ENCODE data around the gene DENND1B. TPM values are rescaled to one million over a fixed set of nuclear protein-coding genes. Genes with fewer than 3 reads are reported as not detected.

The DENND1B gene
- polyA plus RNA-seq, 1 of the 3 experiments (the other 2 are of a cell fraction), result 1.4 TPM

DNA sequence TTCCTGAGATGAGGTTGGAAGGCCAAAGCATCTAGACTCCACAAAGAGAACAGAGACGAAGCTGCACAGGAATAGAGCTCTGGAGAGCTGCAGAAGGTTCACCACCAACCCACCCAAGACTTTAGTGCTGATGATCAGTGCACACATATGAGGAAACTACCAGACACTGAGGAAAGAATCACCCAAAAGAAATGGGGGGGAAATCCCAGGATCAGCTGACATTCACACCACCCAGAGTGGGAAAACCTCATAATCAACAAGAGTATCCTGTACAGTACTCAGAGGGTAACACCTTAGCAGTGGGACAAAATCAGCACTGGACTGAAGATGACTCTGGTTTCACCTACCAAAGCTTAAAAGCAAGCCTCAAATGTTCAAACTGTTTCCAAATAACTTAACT is 36.4 kb downstream of the DENND1B start:
- Histone ChIP-seq H3K9me2 (no peaks in the 10 kb centered on the region), H3K4me1 (ENCODE audit: control insufficient read depth in 1 of 2, insufficient read depth in 2 of 2, low read depth in 1 of 2, low read length in 1 of 2) (no peaks in the 10 kb centered on the region), H3K9me3 (no peaks in the 10 kb centered on the region), H3K27me3 (ENCODE audit: insufficient read depth) (no peaks in the 10 kb centered on the region), H3F3A (replicated peaks; ENCODE audit: insufficient read depth) (no peaks in the 10 kb centered on the region), H3K9ac (no peak overlapping the region), H3K79me2 (ENCODE audit: insufficient read depth) (0 out of 2 replicates have a peak, but pooled peaks cover 3% of the 10 kb centered on the region), H3K4me3 (ENCODE audit: low read depth in 2 of 2, low read length in 1 of 2) (no peak overlapping the region), H2AFZ (ENCODE audit: low read depth) (no peak overlapping the region), H3K4me2 (no peak overlapping the region), H3K27ac (ENCODE audit: low read depth in 2 of 2, low read length in 1 of 2) (no peak overlapping the region), H4K20me1 (ENCODE audit: insufficient read depth) (no peaks in the 10 kb centered on the region), H3K36me3 (replicated peaks in 1 of 2; ENCODE audit: control insufficient read depth in 1 of 2, insufficient read depth in 2 of 2, low read length in 1 of 2) (no peaks in the 10 kb centered on the region)
- CTCF ChIA-PET, result no interaction called here
- no peak for DNase-seq
- 29% methylated on average over 1 of the region's 1 CpG for WGBS (ENCODE audit: low lambda C conversion rate)
- TF ChIP-seq FOXJ3 (CRISPR knock-in tag; IDR thresholded peaks at IDR 0.05) (no peak), NRF1 (IDR thresholded peaks at IDR 0.05; ENCODE audit: low read depth, low read length) (no peak), ZBTB33 (IDR thresholded peaks at IDR 0.05; ENCODE audit: borderline replicate concordance, low read depth) (no peak), SMC3 (IDR thresholded peaks at IDR 0.05; ENCODE audit: low read depth, low read length) (no peak), EZH2phosphoT487 (IDR thresholded peaks at IDR 0.05; ENCODE audit: borderline replicate concordance, low read depth) (no peak), NFIC (IDR thresholded peaks at IDR 0.05; ENCODE audit: borderline replicate concordance) (no peak), USF1 (IDR thresholded peaks at IDR 0.05; ENCODE audit: borderline replicate concordance, low read depth) (no peak), RFX5 (IDR thresholded peaks at IDR 0.05; ENCODE audit: low read length) (no peak), ELF1 (IDR thresholded peaks at IDR 0.05) (no peak), FOXM1 (IDR thresholded peaks at IDR 0.05; ENCODE audit: low read depth) (no peak), RXRA (IDR thresholded peaks at IDR 0.05; ENCODE audit: borderline replicate concordance, low read depth) (no peak), MXI1 (IDR thresholded peaks at IDR 0.05; ENCODE audit: low read depth, low read length) (no peak), GATA2 (CRISPR knock-in tag; IDR thresholded peaks at IDR 0.05) (no peak), RCOR1 (IDR thresholded peaks at IDR 0.05; ENCODE audit: low read length) (no peak)
- TF ChIP-seq, protein P1, sequence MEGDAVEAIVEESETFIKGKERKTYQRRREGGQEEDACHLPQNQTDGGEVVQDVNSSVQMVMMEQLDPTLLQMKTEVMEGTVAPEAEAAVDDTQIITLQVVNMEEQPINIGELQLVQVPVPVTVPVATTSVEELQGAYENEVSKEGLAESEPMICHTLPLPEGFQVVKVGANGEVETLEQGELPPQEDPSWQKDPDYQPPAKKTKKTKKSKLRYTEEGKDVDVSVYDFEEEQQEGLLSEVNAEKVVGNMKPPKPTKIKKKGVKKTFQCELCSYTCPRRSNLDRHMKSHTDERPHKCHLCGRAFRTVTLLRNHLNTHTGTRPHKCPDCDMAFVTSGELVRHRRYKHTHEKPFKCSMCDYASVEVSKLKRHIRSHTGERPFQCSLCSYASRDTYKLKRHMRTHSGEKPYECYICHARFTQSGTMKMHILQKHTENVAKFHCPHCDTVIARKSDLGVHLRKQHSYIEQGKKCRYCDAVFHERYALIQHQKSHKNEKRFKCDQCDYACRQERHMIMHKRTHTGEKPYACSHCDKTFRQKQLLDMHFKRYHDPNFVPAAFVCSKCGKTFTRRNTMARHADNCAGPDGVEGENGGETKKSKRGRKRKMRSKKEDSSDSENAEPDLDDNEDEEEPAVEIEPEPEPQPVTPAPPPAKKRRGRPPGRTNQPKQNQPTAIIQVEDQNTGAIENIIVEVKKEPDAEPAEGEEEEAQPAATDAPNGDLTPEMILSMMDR (IDR thresholded peaks at IDR 0.05), result no peak
- TF ChIP-seq, protein P2, sequence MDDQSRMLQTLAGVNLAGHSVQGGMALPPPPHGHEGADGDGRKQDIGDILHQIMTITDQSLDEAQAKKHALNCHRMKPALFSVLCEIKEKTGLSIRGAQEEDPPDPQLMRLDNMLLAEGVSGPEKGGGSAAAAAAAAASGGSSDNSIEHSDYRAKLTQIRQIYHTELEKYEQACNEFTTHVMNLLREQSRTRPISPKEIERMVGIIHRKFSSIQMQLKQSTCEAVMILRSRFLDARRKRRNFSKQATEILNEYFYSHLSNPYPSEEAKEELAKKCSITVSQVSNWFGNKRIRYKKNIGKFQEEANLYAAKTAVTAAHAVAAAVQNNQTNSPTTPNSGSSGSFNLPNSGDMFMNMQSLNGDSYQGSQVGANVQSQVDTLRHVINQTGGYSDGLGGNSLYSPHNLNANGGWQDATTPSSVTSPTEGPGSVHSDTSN (IDR thresholded peaks at IDR 0.05), result no peak
- TF ChIP-seq, protein P3, sequence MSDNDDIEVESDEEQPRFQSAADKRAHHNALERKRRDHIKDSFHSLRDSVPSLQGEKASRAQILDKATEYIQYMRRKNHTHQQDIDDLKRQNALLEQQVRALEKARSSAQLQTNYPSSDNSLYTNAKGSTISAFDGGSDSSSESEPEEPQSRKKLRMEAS (IDR thresholded peaks at IDR 0.05; ENCODE audit: low read depth), result no peak
- POLR2A ChIA-PET, result no interaction called here
